ENCODE results near the gene FGR. TPM values are rescaled to one million over a fixed set of nuclear protein-coding genes. Genes with fewer than 3 reads are reported as not detected.

FGR gene
- total RNA-seq, 1 donor = 0.18 TPM

DNA sequence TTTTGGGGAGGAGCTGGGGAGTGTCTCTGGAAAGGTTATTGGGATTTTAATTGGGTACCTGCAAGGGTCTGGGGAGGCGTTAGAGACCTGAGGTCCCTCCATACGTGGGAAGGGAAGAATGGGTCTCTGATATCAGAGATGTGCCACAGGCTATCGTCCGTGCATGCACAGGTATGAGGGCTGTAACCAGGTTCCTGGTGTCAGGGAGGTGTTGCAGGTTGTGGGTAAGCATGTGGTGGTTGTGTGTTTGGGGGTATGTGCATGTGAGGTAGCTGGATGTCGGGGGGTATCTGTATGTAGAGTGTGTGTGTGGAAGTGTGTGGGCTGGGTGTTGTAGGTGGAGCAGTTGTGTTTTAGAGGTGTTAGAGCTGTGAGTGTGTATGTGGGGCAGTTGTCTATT lies 39.4 kb downstream of the FGR start:
- DNase-seq (ENCODE audit: low read depth) = no peak
- no peak overlapping the region for H3K4me3 ChIP-seq (ENCODE audit: low read depth, low read length)
- TF ChIP-seq, protein P1, sequence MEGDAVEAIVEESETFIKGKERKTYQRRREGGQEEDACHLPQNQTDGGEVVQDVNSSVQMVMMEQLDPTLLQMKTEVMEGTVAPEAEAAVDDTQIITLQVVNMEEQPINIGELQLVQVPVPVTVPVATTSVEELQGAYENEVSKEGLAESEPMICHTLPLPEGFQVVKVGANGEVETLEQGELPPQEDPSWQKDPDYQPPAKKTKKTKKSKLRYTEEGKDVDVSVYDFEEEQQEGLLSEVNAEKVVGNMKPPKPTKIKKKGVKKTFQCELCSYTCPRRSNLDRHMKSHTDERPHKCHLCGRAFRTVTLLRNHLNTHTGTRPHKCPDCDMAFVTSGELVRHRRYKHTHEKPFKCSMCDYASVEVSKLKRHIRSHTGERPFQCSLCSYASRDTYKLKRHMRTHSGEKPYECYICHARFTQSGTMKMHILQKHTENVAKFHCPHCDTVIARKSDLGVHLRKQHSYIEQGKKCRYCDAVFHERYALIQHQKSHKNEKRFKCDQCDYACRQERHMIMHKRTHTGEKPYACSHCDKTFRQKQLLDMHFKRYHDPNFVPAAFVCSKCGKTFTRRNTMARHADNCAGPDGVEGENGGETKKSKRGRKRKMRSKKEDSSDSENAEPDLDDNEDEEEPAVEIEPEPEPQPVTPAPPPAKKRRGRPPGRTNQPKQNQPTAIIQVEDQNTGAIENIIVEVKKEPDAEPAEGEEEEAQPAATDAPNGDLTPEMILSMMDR (IDR thresholded peaks at IDR 0.05; ENCODE audit: insufficient read depth, low read length) = no peak

DNA sequence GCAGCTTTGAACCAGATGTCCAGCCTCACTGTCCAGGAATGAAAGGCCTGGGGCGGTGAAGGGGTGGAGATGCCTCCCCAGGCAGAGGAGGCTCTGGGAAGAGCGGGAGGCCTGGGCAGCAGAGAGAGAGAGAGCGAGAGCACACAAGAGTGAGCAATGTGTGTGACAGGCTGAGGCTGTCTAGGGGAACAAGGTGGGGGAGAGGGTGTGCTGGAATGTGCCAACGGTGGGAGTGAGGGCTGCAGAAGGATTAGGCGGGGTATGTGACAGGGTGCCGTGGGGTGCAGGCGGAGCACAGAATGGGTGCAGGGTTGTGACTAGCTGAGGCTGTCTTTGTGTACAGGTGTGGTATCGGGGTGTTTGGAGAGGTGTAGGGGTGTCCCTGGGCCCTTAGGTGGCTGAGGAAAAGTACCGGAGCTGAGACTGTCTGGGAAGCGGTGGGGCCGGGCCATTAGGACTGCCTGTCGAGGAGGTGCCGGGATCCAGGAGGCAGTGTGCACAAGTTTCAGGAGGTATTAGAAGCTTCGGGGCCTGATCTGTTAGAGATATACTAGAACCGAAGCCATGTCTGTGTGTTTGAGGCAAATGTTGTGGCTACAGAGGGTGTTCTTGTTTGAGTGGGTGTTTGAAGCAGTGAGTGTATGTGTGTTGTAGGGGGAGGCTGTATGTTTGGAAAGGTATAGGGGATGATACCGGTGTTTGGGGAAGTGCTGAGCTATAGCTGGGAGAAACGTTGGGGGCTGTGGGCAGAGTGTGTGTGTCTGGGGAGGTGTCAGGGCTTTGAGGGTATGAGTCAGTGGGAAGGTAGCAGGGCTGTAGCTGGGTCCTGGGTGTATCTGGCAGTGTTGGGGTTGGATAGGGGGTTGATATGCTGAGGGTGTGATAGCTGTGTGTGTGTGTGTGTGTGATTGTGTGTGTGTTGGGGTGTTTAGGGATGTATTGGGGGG lies 40.1 kb downstream of the FGR start:
- H3K4me3 ChIP-seq (ENCODE audit: low read depth, low read length) = no peak overlapping the region
- no peak for DNase-seq (ENCODE audit: low read depth)
- TF ChIP-seq, protein P1 (IDR thresholded peaks at IDR 0.05; ENCODE audit: insufficient read depth, low read length) = no peak

DNA sequence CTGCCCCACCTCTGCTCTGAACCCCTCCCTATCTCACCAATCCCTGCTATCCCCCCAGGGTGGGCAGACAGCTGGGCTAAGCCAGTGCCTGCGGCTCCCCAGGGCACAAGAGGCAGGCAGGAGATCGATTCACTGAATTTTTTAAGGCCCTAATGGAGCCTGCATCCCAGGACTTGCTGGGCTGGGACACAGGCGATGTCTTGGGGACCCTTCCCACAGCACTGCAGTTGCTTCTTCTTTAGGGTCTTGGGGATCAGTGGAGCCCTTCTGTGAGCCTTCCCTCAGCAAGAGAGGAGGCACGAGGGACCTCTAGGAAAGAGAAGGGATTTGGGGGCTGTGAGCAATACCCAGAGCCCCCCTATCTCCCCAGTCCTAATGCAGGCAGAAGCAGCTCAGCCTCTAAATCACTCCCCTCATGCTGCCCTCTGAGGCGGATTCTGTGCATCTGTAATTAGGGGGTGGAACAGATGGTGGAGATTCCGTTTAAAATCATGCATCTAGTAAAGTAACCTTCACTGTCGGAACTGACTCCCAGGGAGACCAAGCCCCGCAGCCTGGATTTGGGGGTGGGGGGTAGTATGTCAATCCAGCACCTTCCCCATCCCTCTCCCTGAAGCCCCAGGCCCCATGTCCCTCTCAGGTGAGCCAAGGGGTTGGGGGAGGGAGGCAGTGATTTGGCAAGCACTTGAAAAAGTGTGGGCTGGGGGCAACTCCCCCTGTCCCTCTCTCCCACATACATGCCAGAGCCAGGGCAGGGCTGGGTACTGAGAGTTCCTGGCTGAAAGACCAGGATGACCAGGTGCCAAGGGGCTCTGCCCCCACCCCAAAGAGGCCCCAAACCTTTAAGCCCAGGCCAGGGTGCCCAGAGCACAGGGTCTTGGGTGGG lies 41.1 kb downstream of the FGR start:
- DNase-seq (ENCODE audit: low read depth) = no peak
- TF ChIP-seq, protein P1 (IDR thresholded peaks at IDR 0.05; ENCODE audit: insufficient read depth, low read length) = no peak
- H3K4me3 ChIP-seq (ENCODE audit: low read depth, low read length) = no peak overlapping the region

DNA sequence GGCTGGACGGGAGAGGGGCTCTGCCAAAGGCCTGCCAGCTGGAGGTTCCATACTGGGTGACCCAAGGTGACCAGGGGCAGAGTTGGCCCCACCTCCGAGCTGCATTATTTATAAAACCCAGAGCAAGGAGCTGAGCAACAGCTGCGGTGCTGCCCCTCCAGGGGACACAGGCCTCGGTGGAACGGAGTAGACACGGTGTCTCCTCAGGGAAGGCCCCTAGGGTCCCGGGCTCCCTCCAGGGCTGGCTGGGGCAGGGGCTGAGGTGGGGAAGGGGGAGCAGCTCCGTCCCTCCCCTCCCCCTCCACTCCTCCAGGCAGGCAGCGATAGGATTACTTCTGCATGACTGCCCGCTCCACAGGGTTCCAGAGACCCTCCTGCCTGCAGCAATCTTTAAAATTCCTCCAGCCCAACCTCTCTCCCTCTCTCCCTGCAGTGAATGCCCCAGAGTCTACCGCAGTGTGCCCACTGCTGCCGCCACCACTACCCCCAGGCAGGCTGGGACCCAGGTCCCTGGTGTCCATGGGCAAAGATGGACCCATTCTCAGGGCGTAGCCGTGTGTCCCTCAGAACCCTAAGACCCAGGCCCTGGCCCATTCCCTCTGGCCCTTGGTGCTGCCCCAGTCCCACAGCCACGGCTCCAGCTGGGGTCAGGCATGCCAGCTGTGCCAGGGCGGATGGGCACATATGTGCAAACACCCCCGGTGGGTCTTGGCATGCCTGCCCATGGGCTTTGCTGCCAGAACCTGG lies 41.9 kb downstream of the FGR start:
- DNase-seq (ENCODE audit: low read depth) = no peak
- TF ChIP-seq, protein P1 (IDR thresholded peaks at IDR 0.05; ENCODE audit: insufficient read depth, low read length) = no peak
- H3K4me3 ChIP-seq (ENCODE audit: low read depth, low read length) = no peak overlapping the region

DNA sequence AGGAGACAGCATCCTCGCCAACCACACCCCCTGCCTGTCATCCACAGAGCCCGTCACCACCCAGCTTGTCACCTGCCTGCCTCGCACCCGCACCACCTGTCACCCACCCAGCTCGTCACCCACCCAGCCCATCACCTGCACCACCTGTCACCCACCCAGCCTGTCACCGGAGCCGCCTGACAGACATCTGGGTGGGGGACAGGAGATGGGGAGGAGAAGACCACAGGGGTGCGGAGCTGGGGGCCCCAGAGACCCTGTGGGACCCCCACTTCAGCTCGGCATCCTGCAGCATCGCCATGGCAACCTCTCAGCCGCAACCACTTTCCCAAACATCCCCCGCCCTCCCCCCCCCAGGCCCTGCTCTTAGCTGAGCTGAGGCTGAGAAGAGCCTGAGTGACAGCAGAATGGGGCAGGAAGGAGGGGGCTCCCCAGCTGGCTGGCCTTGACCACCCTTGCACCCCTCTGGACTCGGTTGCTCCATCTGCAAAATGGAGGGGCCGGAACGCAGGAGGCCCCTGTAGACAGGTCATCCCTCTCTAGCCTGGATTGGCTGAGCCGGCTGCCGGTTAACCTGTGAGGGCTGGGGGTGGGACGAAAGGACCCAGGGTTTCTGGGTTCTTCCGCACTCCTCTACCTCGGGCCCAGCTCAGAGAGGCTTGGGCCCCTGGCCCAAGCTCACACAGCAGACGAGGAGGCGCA lies 42.6 kb downstream of the FGR start:
- H3K4me3 ChIP-seq (ENCODE audit: low read depth, low read length) = no peak overlapping the region
- TF ChIP-seq, protein P1 (IDR thresholded peaks at IDR 0.05; ENCODE audit: insufficient read depth, low read length) = no peak
- no peak for DNase-seq (ENCODE audit: low read depth)

DNA sequence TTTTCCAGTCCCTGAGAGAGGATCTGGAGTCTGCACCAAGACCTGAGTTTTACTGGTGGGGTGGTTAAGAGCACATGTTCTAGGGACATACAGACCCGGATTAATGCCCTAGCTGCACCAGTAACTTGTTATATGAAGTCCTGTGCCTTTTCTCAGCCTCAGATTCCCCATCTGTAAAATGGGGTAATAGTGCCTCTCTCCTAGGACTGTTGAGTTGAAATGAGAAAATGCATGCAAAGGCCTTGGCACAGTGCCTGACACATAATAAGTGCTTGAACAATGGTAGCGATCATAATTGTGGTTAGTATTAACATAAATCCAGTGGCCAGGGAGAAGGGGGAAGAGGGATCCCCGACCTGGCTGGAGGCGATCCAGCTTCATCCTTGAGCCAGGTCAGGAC lies 43.4 kb downstream of the FGR start:
- DNase-seq (ENCODE audit: low read depth) = peak; percentile 72
- H3K4me3 ChIP-seq (ENCODE audit: low read depth, low read length) = no peak overlapping the region
- TF ChIP-seq, protein P1 (IDR thresholded peaks at IDR 0.05; ENCODE audit: insufficient read depth, low read length) = no peak
